ENCODE results near the gene CBFB. TPM values are rescaled to one million over a fixed set of nuclear protein-coding genes. Genes with fewer than 3 reads are reported as not detected.

CBFB gene
- total and polyA plus RNA-seq, 2 experiments from 2014 or later, result 26.1 to 26.9 TPM

- TF ChIP-seq ZNF462 (CRISPR knock-in tag; IDR thresholded peaks at IDR 0.05), result no peak
- TF ChIP-seq EZH2 (IDR thresholded peaks at IDR 0.05; ENCODE audit: low read depth, unreplicated experiment), result no peak
- no peak for TF ChIP-seq ETS1 (IDR thresholded peaks at IDR 0.05)
- no peak for TF ChIP-seq STAT1 (IDR thresholded peaks at IDR 0.05; ENCODE audit: unreplicated experiment)
- no peak for TF ChIP-seq JUNB (IDR thresholded peaks at IDR 0.05; ENCODE audit: unreplicated experiment)
- no peak for TF ChIP-seq ZNF114 (CRISPR knock-in tag; IDR thresholded peaks at IDR 0.05)
- no peak for TF ChIP-seq CREB1 (CRISPR knock-in tag; IDR thresholded peaks at IDR 0.05; ENCODE audit: low read depth)
- TF ChIP-seq EZH2phosphoT487 (IDR thresholded peaks at IDR 0.05; ENCODE audit: unreplicated experiment), result no peak
- TF ChIP-seq, protein P1, sequence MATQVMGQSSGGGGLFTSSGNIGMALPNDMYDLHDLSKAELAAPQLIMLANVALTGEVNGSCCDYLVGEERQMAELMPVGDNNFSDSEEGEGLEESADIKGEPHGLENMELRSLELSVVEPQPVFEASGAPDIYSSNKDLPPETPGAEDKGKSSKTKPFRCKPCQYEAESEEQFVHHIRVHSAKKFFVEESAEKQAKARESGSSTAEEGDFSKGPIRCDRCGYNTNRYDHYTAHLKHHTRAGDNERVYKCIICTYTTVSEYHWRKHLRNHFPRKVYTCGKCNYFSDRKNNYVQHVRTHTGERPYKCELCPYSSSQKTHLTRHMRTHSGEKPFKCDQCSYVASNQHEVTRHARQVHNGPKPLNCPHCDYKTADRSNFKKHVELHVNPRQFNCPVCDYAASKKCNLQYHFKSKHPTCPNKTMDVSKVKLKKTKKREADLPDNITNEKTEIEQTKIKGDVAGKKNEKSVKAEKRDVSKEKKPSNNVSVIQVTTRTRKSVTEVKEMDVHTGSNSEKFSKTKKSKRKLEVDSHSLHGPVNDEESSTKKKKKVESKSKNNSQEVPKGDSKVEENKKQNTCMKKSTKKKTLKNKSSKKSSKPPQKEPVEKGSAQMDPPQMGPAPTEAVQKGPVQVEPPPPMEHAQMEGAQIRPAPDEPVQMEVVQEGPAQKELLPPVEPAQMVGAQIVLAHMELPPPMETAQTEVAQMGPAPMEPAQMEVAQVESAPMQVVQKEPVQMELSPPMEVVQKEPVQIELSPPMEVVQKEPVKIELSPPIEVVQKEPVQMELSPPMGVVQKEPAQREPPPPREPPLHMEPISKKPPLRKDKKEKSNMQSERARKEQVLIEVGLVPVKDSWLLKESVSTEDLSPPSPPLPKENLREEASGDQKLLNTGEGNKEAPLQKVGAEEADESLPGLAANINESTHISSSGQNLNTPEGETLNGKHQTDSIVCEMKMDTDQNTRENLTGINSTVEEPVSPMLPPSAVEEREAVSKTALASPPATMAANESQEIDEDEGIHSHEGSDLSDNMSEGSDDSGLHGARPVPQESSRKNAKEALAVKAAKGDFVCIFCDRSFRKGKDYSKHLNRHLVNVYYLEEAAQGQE (IDR thresholded peaks at IDR 0.05; ENCODE audit: unreplicated experiment), result no peak
- TF ChIP-seq NANOG (IDR thresholded peaks at IDR 0.05; ENCODE audit: borderline replicate concordance), result no peak
- no peak for TF ChIP-seq ZNF331 (CRISPR knock-in tag; IDR thresholded peaks at IDR 0.05; ENCODE audit: low read depth)
Measured at GRCh38 chr16:67087291-67087690, 58.3 kb downstream of the CBFB start (continued).

Data from GM23338 (cell line).